Heart left ventricle (tissue), 13 donors: ENCODE data around the gene CMTR2.
"Not testable (repeated sequence)": the region's sequence is repeated elsewhere in the genome, so short reads cannot be mapped to it uniquely, and the experiment has no call there.

ENCODE experiments used
- CTCF ChIP-seq, 12 donors: fragments of 200-600 bp; sonication (generic) in 4 of 12; IDR thresholded peaks; one replicate each; pipeline versions ENCODE4 v1.5.0 to v1.8.0; 2018 to 2022; ENCODE audit warnings: antibody characterized with exemption in 12 of 12, mild to moderate bottlenecking in 5 of 12
- POLR2A ChIP-seq, 2 donors: fragments of 450-650 bp; IDR thresholded peaks; one replicate each; pipeline ENCODE4 v1.6.1; 2017; ENCODE audit warnings: antibody characterized with exemption in 2 of 2, mild to moderate bottlenecking in 2 of 2, moderate library complexity in 2 of 2
- donor health status: ischemic (EF 13 %, LVEDD 7.1; RV severe dilation, severe dysfunction).
- donor health status: DM: no; HTN: yes; CAD: no.
- donor health status: DM: no; HTN: no; CAD: no.
- donor health status: ischemic (EF 25% LVEDD 6.9; RV normal size, moderate dysfunction).
- donor health status: ischemic (EF 25% LVEDD 5.7; RV mildly dilated, moderate dysfunction).
- donor health status: ischemic (EF 35%, LVEDD 5.7; RV mildly dilated, moderate dysfunction).
- donor health status: nonischemic (EF 11% LVEDD 7.7; RV severe dilation, severe dysfunction).
- donor health status: DM: yes; HTN: yes; CAD: no.
- donor health status: PGD.
- donor health status: ischemic (EF 29% LVEDD 5.4; RV normal size, mild dysfunction).
- donor health status: nonischemic (EF 23%, LVEDD 6.1; RV moderate dilation, normal function).

- TF ChIP-seq POLR2A, CTCF (IDR thresholded peaks at IDR 0.05): not testable (repeated sequence)
Observed at GRCh38 chr16:71292095-71292494, 2.9 kb upstream of the CMTR2 start.
